ENCODE measurements around the gene CASTOR1. TPM values are rescaled to one million over a fixed set of nuclear protein-coding genes. Genes with fewer than 3 reads are reported as not detected.

Gene CASTOR1
- total RNA-seq, 2 donors from 2014 or later: 6.3 to 7.5 TPM

GRCh38 chr22:30294830-30295229 lies 5.5 kb upstream of the CASTOR1 start:
- no peak for ATAC-seq
- H3K36me3 Mint-ChIP-seq: peaks cover 0 to 13% of the 10 kb centered on the region in 2 donors
- no peak for DNase-seq (ENCODE audit: low spot score in 2 of 2)
- no peak overlapping the region for H3K27ac Mint-ChIP-seq
- no peaks in the 10 kb centered on the region for H3K9me3 Mint-ChIP-seq

DNA sequence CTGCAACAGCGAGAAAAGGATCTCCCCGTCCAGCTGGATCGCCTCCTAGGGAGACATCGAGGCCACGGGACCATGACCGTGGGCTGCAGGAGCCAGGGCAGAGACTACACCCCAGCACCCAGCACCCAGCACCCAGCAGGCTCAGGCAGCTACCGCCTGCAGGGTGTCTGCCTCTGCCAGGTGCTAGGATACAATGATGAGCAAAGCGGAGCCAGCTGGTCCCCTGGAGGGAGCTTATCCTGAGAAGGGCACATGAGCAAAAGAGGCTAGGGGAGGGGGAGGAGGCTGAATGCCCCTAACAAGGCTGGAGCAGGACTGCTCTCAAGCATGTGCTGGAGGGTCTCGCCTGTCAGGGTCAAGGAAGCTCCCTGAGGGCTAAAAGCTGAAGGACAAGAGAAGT lies 4.8 kb upstream of the CASTOR1 start:
- Mint-ChIP-seq H3K9me3 (no peaks in the 10 kb centered on the region), H3K27ac (peak overlapping the region; percentile 51 to 88), H3K36me3 (peaks cover 0 to 11% of the 10 kb centered on the region in 2 donors)
- ATAC-seq (no peak), DNase-seq (ENCODE audit: low spot score in 2 of 2) (no peak)

GRCh38 chr22:30293026-30293425 lies 3.7 kb upstream of the CASTOR1 start:
- no peaks in the 10 kb centered on the region for H3K9me3 Mint-ChIP-seq
- DNase-seq (ENCODE audit: low spot score in 2 of 2) (no peak), ATAC-seq (no peak)
- H3K27ac Mint-ChIP-seq: peak overlapping the region in 1 of 2 donors; percentile 51
- H3K36me3 Mint-ChIP-seq: peaks cover 0 to 1% of the 10 kb centered on the region in 2 donors

DNA sequence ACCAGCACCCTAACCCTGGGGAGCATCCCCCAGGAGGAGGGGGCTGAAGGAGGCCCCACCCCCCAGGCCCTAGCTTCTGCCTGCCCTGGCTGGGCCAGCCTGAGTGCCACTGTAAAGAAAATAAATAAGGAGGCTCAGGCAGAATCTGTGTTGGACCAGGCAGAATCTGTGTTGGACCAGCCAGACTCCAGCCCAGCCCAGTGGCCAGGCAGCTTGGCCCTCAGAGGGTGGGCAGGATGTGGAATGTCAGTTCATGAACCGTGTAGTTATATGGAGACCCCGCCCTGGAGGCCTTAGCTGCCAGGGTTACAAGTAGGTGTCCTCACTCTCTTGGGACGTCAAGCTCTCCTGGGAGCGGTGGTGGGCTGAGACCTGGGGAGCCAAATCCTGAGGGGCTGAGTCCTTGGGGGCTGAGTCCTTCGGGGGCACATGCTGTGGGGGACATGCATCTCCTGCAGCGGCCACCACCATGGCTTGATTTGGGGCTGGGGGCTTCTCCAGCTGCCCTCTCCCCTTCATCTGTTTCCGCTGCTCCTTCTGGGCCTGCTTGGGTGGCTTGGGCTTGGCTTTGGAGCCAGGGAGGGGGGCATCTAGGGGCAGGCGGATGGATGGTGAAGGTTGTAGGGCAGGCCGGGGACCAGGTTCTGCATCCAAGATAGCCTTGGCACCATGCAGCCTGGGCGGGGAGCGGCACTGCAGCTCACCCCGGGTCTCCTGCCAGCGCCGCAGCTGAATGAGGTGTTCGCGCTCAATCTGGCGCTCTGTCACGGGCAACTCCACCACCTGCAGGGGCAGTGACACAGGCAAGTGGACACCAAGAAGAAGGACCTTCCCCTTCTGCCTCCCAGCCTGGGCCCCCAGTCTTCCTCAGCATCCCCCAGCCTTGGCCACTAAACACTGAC lies 3.0 kb upstream of the CASTOR1 start:
- Mint-ChIP-seq H3K36me3 (no peaks in the 10 kb centered on the region), H3K9me3 (no peaks in the 10 kb centered on the region), H3K27ac (peak overlapping the region in 1 of 2 donors; percentile 51)
- DNase-seq (ENCODE audit: low spot score in 2 of 2) (no peak), ATAC-seq (no peak)

GRCh38 chr22:30291058-30291892 lies 2.0 kb upstream of the CASTOR1 start:
- DNase-seq (ENCODE audit: low spot score in 2 of 2) (no peak), ATAC-seq (no peak)
- Mint-ChIP-seq H3K27ac (peak overlapping the region in 1 of 2 donors; percentile 87), H3K36me3 (no peaks in the 10 kb centered on the region), H3K9me3 (no peaks in the 10 kb centered on the region)

- ATAC-seq: no peak
- Mint-ChIP-seq H3K9me3 (no peaks in the 10 kb centered on the region), H3K27ac (peak overlapping the region; percentile 87 to 94), H3K36me3 (no peaks in the 10 kb centered on the region)
- no peak for DNase-seq (ENCODE audit: low spot score in 2 of 2)
Observed at GRCh38 chr22:30290342-30291057, 1.2 kb upstream of the CASTOR1 start.

DNA sequence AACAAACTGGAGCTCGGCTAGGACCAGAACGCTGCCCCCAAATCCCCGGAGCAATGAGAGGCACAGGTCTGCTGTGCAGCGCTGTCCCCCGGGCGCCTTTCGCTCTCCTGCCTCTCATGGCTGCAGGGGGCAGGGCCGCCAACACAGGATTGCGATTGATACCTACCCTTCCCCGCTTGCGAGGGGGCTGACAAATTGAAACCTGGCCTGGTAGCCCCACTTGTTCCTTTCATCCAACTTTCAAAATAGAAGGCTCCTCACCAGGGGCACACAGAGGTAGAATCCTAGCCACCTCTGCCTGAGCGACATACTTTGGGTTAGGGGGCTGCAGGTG lies 642 bp upstream of the CASTOR1 start:
- peak overlapping the region; percentile 87 to 94 for H3K27ac Mint-ChIP-seq
- H3K36me3 Mint-ChIP-seq: no peaks in the 10 kb centered on the region
- H3K9me3 Mint-ChIP-seq: no peaks in the 10 kb centered on the region
- no peak for DNase-seq (ENCODE audit: low spot score in 2 of 2)
- peak; percentile 19 for ATAC-seq

DNA sequence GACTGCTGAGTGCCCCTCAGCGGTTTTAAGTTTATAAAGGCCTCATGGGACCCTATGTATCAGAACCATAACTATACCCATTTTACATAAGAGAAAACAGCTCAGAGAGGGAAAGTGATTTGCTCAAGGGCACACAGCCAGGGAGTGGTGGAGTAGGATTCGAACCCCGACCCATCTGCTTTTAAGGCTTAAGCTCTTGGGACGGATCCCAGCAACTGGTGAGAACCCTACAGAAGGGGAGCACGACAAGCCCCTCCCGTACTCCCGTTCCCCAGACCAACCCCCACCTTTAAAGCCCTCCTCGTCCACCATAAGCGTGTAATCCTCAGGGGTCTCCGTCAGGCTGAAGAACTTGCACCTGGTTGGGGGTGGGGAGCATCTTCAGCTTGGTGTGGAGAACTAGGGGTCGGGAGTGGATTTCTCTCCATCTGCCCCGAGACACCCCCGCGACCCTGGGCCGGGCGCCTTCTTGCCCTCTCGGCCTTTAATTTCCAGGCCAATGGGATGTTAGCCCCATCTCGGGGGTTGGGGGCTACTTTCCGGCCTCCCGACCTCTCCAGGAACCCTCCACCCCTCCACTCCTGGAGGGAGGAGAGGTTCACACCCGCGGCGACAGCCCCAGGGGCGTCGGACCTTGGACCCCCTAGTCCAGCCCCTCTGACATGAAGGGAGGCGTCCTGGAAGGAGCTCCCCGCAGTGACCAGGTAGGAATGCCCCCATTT lies 725 bp downstream of the CASTOR1 start:
- no peak for ATAC-seq
- no peaks in the 10 kb centered on the region for H3K36me3 Mint-ChIP-seq
- H3K27ac Mint-ChIP-seq: peak overlapping the region; percentile 57 to 89
- H3K9me3 Mint-ChIP-seq: no peaks in the 10 kb centered on the region
- DNase-seq (ENCODE audit: low spot score in 2 of 2): no peak

DNA sequence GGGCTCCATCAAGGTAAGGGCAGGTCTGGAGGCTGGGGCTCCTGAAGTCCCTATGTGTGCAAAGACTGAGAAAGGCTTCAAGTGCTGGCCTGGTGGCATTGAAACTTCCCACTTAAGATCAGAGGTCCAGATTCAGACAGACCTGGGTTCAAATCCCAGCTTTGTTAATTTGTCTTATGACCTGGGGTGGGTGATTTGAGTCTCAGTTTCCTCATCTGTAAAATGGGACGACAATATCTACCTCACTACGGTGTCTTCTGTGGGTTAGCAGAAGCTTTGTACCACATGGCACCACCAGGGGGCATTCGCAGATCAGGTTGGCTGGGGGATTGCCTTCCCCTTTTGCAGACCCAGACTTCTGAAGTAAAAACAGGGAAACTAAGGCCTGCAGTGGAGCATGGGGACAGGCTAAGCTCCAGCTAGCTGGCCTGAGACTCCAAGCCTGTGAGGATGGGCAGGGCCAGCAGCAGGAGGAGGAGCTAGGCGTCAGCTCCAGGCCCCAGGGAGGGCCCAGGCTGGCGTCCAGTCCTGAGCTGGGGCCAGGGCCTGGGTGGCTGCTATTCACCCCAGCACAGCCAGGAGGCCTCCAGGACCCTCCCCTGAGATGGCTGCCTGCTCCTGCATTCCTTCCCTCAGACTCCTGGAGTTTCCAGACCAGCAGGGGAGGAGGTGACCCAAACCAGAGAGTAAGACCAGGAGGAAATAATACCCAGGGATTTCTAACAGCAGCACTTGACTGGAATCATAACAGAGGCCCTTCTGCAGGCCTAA lies 1.5 kb downstream of the CASTOR1 start:
- no peaks in the 10 kb centered on the region for H3K9me3 Mint-ChIP-seq
- H3K36me3 Mint-ChIP-seq: no peaks in the 10 kb centered on the region
- ATAC-seq: peak; percentile 48 to 53
- peak; percentile 82 to 88 for DNase-seq (ENCODE audit: low spot score in 2 of 2)
- peak overlapping the region; percentile 57 to 89 for H3K27ac Mint-ChIP-seq

- H3K9me3 Mint-ChIP-seq: no peaks in the 10 kb centered on the region
- H3K36me3 Mint-ChIP-seq: no peaks in the 10 kb centered on the region
- H3K27ac Mint-ChIP-seq: peak overlapping the region in 1 of 2 donors; percentile 75
- DNase-seq (ENCODE audit: low spot score in 2 of 2): peak; percentile 84 to 96
- ATAC-seq: peak; percentile 35 to 42
Observed at GRCh38 chr22:30286813-30287647, 2.3 kb downstream of the CASTOR1 start.

DNA sequence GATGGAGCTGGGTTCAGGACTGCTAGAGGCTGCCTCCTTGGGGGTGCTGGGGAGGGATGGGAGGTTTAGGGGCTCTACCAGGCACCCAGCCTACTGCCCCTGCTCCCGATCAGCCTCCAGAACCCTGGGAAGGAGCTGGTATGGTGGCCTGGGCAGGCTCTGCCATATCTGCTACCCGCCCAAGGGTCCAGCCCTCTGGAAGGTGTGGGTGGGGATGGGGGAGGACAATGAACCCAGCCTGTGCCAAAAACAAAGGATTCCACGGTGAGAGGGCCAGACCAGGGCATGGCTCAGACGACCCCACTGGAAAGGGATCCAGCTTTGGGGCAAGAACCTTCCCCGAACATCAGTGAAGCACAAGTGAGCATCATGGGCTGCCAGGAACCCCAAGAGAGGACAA lies 3.0 kb downstream of the CASTOR1 start:
- H3K9me3 Mint-ChIP-seq: no peaks in the 10 kb centered on the region
- peak overlapping the region in 1 of 2 donors; percentile 75 for H3K27ac Mint-ChIP-seq
- no peak for DNase-seq (ENCODE audit: low spot score in 2 of 2)

DNA sequence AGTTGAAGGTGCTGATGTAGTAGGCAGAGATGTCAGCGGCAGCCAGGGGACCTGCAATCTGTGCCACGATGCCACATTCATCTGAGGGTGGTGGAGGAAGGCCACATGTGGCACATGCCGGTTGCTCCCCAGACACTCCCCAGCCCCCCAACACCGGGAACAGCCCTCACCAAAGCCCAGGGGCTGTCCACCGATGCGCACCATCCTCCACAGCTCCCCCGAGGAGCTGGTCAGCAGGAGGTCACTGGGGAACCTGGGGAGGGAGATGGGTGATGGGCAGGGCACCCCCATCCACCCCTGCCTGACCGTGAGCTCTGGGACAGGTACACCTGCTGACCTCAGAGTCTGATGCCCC lies 3.5 kb downstream of the CASTOR1 start:
- Mint-ChIP-seq H3K27ac (no peak overlapping the region), H3K9me3 (no peaks in the 10 kb centered on the region), H3K36me3 (no peaks in the 10 kb centered on the region)
- DNase-seq (ENCODE audit: low spot score in 2 of 2) (no peak), ATAC-seq (no peak)

More for the DNA sequence above, 3.0 kb downstream of the CASTOR1 start:
- no peak for ATAC-seq
- no peaks in the 10 kb centered on the region for H3K36me3 Mint-ChIP-seq

DNA sequence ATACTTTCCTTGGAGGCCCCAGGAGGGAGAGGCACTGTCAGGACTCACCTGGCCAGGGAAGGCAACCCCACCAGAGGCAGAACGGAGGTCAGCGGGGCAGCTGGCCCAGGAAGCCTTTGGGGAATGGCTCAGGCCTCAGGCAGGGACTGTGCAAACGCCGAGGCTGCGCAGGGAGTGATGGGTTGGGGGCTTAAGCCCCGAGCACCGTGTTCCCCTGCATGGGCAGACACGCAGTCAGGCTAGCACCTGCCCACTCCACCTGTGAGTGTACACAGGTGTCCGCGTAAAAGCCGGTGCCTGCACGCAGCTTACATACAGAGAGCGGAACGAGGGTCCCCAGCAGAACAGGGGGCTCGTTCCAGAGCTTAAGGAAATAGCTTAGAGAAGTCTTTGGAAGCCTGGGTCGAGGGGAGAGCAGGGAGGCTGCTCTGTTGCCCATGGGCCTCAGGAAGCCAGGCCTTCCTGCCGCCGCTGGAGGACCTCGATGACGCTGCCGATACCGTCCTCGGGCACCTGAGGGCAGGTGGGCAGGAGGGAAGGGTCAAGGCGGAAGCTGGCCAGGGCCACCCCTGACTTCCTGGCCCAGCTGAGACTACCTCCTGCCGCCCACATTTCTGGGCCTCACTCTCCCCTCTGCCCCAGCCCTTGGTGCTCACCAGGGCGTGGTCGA lies 4.0 kb downstream of the CASTOR1 start:
- Mint-ChIP-seq H3K9me3 (no peaks in the 10 kb centered on the region), H3K27ac (peak overlapping the region in 1 of 2 donors; percentile 44), H3K36me3 (no peaks in the 10 kb centered on the region)
- DNase-seq (ENCODE audit: low spot score in 2 of 2) (no peak), ATAC-seq (no peak)

GRCh38 chr22:30284666-30285065 lies 4.6 kb downstream of the CASTOR1 start:
- no peak for DNase-seq (ENCODE audit: low spot score in 2 of 2)
- H3K9me3 Mint-ChIP-seq: no peaks in the 10 kb centered on the region
- peak overlapping the region in 1 of 2 donors; percentile 44 for H3K27ac Mint-ChIP-seq
- H3K36me3 Mint-ChIP-seq: no peaks in the 10 kb centered on the region
- no peak for ATAC-seq
